Adrenal gland (tissue), 12 donors: ENCODE results near the gene PDPN. TPM values are rescaled to one million over a fixed set of nuclear protein-coding genes. Genes with fewer than 3 reads are reported as not detected.

Source experiments
- DNase-seq, 7 donors: peaks; one replicate each; pipeline ENCODE4 v3.0.0-alpha.2; 2019 to 2020
- H3K27ac ChIP-seq, 5 donors: fragments of 200-600 bp; sonication (generic) in 4 of 5; 1 replicate in 3 of 5; 2 replicates in 2 of 5; pipeline versions ENCODE4 v1.5.1 to v1.8.0; 2016 to 2020; ENCODE audit warnings: mild to moderate bottlenecking in 1 of 5
- H3K27me3 ChIP-seq: fragments of 200-600 bp; 2 replicates; pipeline ENCODE4 v1.8.0; 2021
- H3K36me3 ChIP-seq, 2 donors: fragments of 200-600 bp; replicated peaks in 1 of 2; 1 replicate in 1 of 2; 2 replicates in 1 of 2; pipeline versions ENCODE4 v1.5.1 to v1.8.0; 2018 to 2022
- H3K4me1 ChIP-seq, 2 donors: fragments of 200-600 bp; replicated peaks in 1 of 2; 1 replicate in 1 of 2; 2 replicates in 1 of 2; pipeline versions ENCODE4 v1.5.1 to v1.8.0; 2018 to 2021
- H3K4me3 ChIP-seq, 4 donors: fragments of 200-600 bp; sonication (generic) in 3 of 4; one replicate each; pipeline ENCODE4 v1.5.1; 2016 to 2018
- H3K9me3 ChIP-seq, 3 donors: fragments of 200-600 bp; sonication (generic) in 1 of 3; replicated peaks in 1 of 3; 1 replicate in 2 of 3; 2 replicates in 1 of 3; pipeline versions ENCODE4 v1.5.1 to v1.8.0; 2016 to 2021
- CTCF ChIP-seq, 6 experiments: fragments of 450-650 bp in 4 of 6; fragments of 200-600 bp in 2 of 6; sonication (generic) in 1 of 6; IDR thresholded peaks; 1 replicate in 5 of 6; 2 replicates in 1 of 6; pipeline versions ENCODE4 v1.5.1 to v1.8.0; 2016 to 2021; ENCODE audit warnings: antibody characterized with exemption in 6 of 6, mild to moderate bottlenecking in 2 of 6, moderate library complexity in 1 of 6
- POLR2A ChIP-seq, 2 donors: fragments of 450-650 bp; IDR thresholded peaks; one replicate each; pipeline ENCODE4 v1.6.1; 2017; ENCODE audit warnings: antibody characterized with exemption in 2 of 2, mild to moderate bottlenecking in 2 of 2, moderate library complexity in 1 of 2
- WGBS, 4 donors: extraction: QIAGEN DNeasy Blood & Tissue Kit in 2 of 4; methylation state at CpG; one replicate each; pipeline versions ENCODE4 v1.1.5 to v1.1.7; 2013 to 2017; 5-methylcytosine and 5-hydroxymethylcytosine counted together
- intact Hi-C, 2 donors: fragments of 100-400 bp; cut with DNase I; formaldehyde crosslinking; loops; one replicate each; pipeline versions ENCODE4 v1.14.1 to v1.15.0; 2022 to 2023
- polyA plus RNA-seq, 3 donors: library from polyadenylated mRNA; stranded (reverse); fragments of 200-250 nt in 2 of 3; fragments of 350-450 nt in 1 of 3; fragmentation: Illumina TruSeq in 1 of 3; extraction: RNeasy Lipid Tissue Mini Kit (QIAGEN cat#74804) in 1 of 3; gene quantifications; one replicate each; pipeline ENCODE4 v1.2.3, GENCODE V29; 2013 to 2014
- total RNA-seq, 9 donors: library from RNA; depleted of rRNA in 4 of 9; stranded (reverse); fragments of >200 nt in 4 of 9; fragments of 120-200 nt in 1 of 9; fragmentation: NEBNext Ultra II Directional in 1 of 9; extraction: Animal tissue kit (Norgen Biotek cat#: 25700) in 1 of 9; gene quantifications; one replicate each; pipeline versions ENCODE4 v1.1.0 to v1.2.4, GENCODE V29; 2013 to 2023
- donor health status: healthy with polysubstance abuse.
- donor health status: Bipolar disorder and iron deficiency.
- donor health status: DM: yes; HTN: yes; CAD: no.
- donor health status: DM: no; HTN: no; CAD: no.
- donor health status: DM: no; HTN: no; CAD: no.
- donor health status: DM: yes; HTN: yes; CAD: no.

The PDPN gene
- total and polyA plus RNA-seq, 12 donors, result 1.2 to 13.8 (median 5.6) TPM

- no peaks in the 10 kb centered on the region for H3K36me3 ChIP-seq
- intact Hi-C loops, result no loop called here
- H3K9me3 ChIP-seq, result no peaks in the 10 kb centered on the region
- H3K4me3 ChIP-seq, result no peak overlapping the region
- DNase-seq, result no peak
- no peak overlapping the region for H3K27ac ChIP-seq
- H3K4me1 ChIP-seq, result no peaks in the 10 kb centered on the region
- no peak for TF ChIP-seq POLR2A (IDR thresholded peaks at IDR 0.05)
- no peak for TF ChIP-seq CTCF (IDR thresholded peaks at IDR 0.05)
- H3K27me3 ChIP-seq, result no peaks in the 10 kb centered on the region
- WGBS, 4 donors, result 84 to 90% (median 87%) methylated on average over 5 of the region's 5 CpGs
Measured at GRCh38 chr1:13604176-13604575, 20.5 kb downstream of the PDPN start.

GRCh38 chr1:13604721-13605120 lies 21.1 kb downstream of the PDPN start:
- intact Hi-C loops, result no loop called here
- no peaks in the 10 kb centered on the region for H3K27me3 ChIP-seq
- H3K4me1 ChIP-seq, result no peaks in the 10 kb centered on the region
- no peak overlapping the region for H3K4me3 ChIP-seq
- no peak overlapping the region for H3K27ac ChIP-seq
- no peaks in the 10 kb centered on the region for H3K9me3 ChIP-seq
- TF ChIP-seq POLR2A (IDR thresholded peaks at IDR 0.05), result no peak
- TF ChIP-seq CTCF (IDR thresholded peaks at IDR 0.05), result no peak
- DNase-seq, result no peak
- no peaks in the 10 kb centered on the region for H3K36me3 ChIP-seq
- 78 to 86% (median 82%) methylated on average over 3 of the region's 3 CpGs for WGBS, 4 donors

GRCh38 chr1:13605159-13605558 lies 21.5 kb downstream of the PDPN start:
- Histone ChIP-seq H3K4me1 (no peaks in the 10 kb centered on the region), H3K4me3 (no peak overlapping the region), H3K9me3 (no peaks in the 10 kb centered on the region), H3K27ac (no peak overlapping the region), H3K27me3 (no peaks in the 10 kb centered on the region), H3K36me3 (no peaks in the 10 kb centered on the region)
- TF ChIP-seq CTCF (IDR thresholded peaks at IDR 0.05) (no peak), POLR2A (IDR thresholded peaks at IDR 0.05) (no peak)
- 44 to 100% (median 72%) methylated on average over 1 of the region's 1 CpG for WGBS, 4 donors
- intact Hi-C loops, result no loop called here
- DNase-seq, result no peak

GRCh38 chr1:13607002-13607401 lies 23.4 kb downstream of the PDPN start:
- no peaks in the 10 kb centered on the region for H3K9me3 ChIP-seq
- TF ChIP-seq POLR2A (IDR thresholded peaks at IDR 0.05) (no peak), CTCF (IDR thresholded peaks at IDR 0.05) (no peak)
- H3K27ac ChIP-seq, result no peak overlapping the region
- no peak for DNase-seq
- no peaks in the 10 kb centered on the region for H3K4me1 ChIP-seq
- 86 to 96% (median 89%) methylated on average over 8 of the region's 8 CpGs for WGBS, 4 donors
- no peak overlapping the region for H3K4me3 ChIP-seq
- H3K27me3 ChIP-seq, result no peaks in the 10 kb centered on the region
- intact Hi-C loops, result no loop called here
- H3K36me3 ChIP-seq, result no peaks in the 10 kb centered on the region
